ENCODE measurements around the gene GRID1. TPM values are rescaled to one million over a fixed set of nuclear protein-coding genes. Genes with fewer than 3 reads are reported as not detected.

GRID1 gene
- total RNA-seq, 1 donor from 2014 or later = 0.22 TPM

GRCh38 chr10:85617751-85618546 is 748.6 kb downstream of the GRID1 start:
- H3K36me3 Mint-ChIP-seq (ENCODE audit: insufficient read depth) = no peaks in the 10 kb centered on the region
- H3K4me3 Mint-ChIP-seq (ENCODE audit: low read depth) = no peak overlapping the region
- peaks cover 3% of the 10 kb centered on the region for H3K4me1 Mint-ChIP-seq (ENCODE audit: low read depth)
- H3K9me3 Mint-ChIP-seq (ENCODE audit: low read depth) = no peaks in the 10 kb centered on the region
- no peak for DNase-seq (ENCODE audit: low spot score, unreplicated experiment)
- TF ChIP-seq CTCF (IDR thresholded peaks at IDR 0.05; ENCODE audit: unreplicated experiment) = no peak
- H3K27me3 Mint-ChIP-seq = no peaks in the 10 kb centered on the region
- no peak overlapping the region for H3K27ac Mint-ChIP-seq

- Mint-ChIP-seq H3K27ac (no peak overlapping the region), H3K36me3 (ENCODE audit: insufficient read depth) (no peaks in the 10 kb centered on the region), H3K4me1 (ENCODE audit: low read depth) (no peaks in the 10 kb centered on the region), H3K4me3 (ENCODE audit: low read depth) (no peak overlapping the region), H3K27me3 (peaks cover 3% of the 10 kb centered on the region), H3K9me3 (ENCODE audit: low read depth) (no peaks in the 10 kb centered on the region)
- TF ChIP-seq CTCF (IDR thresholded peaks at IDR 0.05; ENCODE audit: unreplicated experiment) = no peak
- no peak for DNase-seq (ENCODE audit: low spot score, unreplicated experiment)
These were observed 751.0 kb downstream of the GRID1 start for GRCh38 chr10:85615556-85615955.

- Mint-ChIP-seq H3K4me1 (ENCODE audit: low read depth) (no peaks in the 10 kb centered on the region), H3K4me3 (ENCODE audit: low read depth) (no peak overlapping the region), H3K27me3 (peaks cover 6% of the 10 kb centered on the region), H3K9me3 (ENCODE audit: low read depth) (no peaks in the 10 kb centered on the region), H3K27ac (no peak overlapping the region), H3K36me3 (ENCODE audit: insufficient read depth) (no peaks in the 10 kb centered on the region)
- no peak for DNase-seq (ENCODE audit: low spot score, unreplicated experiment)
- TF ChIP-seq CTCF (IDR thresholded peaks at IDR 0.05; ENCODE audit: unreplicated experiment) = no peak
These were observed 751.6 kb downstream of the GRID1 start for GRCh38 chr10:85614981-85615380.

- Mint-ChIP-seq H3K27me3 (peaks cover 6% of the 10 kb centered on the region), H3K4me1 (ENCODE audit: low read depth) (no peaks in the 10 kb centered on the region), H3K9me3 (ENCODE audit: low read depth) (no peaks in the 10 kb centered on the region), H3K36me3 (ENCODE audit: insufficient read depth) (no peaks in the 10 kb centered on the region), H3K4me3 (ENCODE audit: low read depth) (no peak overlapping the region), H3K27ac (no peak overlapping the region)
- no peak for DNase-seq (ENCODE audit: low spot score, unreplicated experiment)
- no peak for TF ChIP-seq CTCF (IDR thresholded peaks at IDR 0.05; ENCODE audit: unreplicated experiment)
These were observed 752.0 kb downstream of the GRID1 start for GRCh38 chr10:85614566-85614965.

- H3K36me3 Mint-ChIP-seq (ENCODE audit: insufficient read depth) = no peaks in the 10 kb centered on the region
- no peak overlapping the region for H3K27ac Mint-ChIP-seq
- H3K27me3 Mint-ChIP-seq = peaks cover 8% of the 10 kb centered on the region
- no peaks in the 10 kb centered on the region for H3K9me3 Mint-ChIP-seq (ENCODE audit: low read depth)
- no peak for DNase-seq (ENCODE audit: low spot score, unreplicated experiment)
- no peak for TF ChIP-seq CTCF (IDR thresholded peaks at IDR 0.05; ENCODE audit: unreplicated experiment)
- H3K4me1 Mint-ChIP-seq (ENCODE audit: low read depth) = no peaks in the 10 kb centered on the region
- no peak overlapping the region for H3K4me3 Mint-ChIP-seq (ENCODE audit: low read depth)
These were observed 753.2 kb downstream of the GRID1 start for GRCh38 chr10:85613391-85613790.

Measured in progenitor cell of endocrine pancreas (in vitro differentiated cells).